GM12872 (cell line): ENCODE data around the gene BMX.
A peak's percentile ranks its signal among the peaks of the same experiment; 100 is the strongest.

Experiments used
- TF ChIP-seq, protein P1 (sequence below): IDR thresholded peaks from 3 replicates; pipeline ENCODE4 v1.5.1; 2011; ENCODE audit warnings: low read depth, mild to moderate bottlenecking, low read length, moderate library complexity; ENCODE audit not compliant: insufficient read depth

The BMX gene

DNA sequence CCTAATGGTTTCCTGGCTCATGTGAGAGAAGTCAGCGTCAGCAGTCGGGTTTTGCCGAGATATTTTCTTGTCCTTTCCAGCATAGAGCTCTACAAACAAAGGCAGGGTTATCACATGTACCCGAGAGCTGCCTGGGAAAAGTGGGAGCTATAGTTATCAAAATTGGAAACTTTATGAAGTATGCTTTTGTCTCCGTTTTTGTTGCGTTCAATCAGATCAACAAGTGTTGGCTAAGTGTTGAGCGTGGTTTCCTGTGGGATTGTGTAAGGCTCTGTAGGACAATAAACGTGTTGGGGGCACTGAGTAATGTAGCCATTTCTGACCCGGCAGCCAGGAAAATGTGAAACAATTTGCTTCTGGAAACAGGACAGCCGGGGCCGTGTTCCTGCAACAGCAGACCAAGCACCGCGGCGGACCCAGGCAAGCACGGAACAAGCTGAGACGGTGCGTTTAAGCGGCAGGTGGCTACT, at the start of gene BMX:
BMX (plus strand) TSS at position 311 of the 470 bp plus-strand sequence. CDS start 7,547 bp downstream, outside the sequence.
- TF ChIP-seq, protein P1, sequence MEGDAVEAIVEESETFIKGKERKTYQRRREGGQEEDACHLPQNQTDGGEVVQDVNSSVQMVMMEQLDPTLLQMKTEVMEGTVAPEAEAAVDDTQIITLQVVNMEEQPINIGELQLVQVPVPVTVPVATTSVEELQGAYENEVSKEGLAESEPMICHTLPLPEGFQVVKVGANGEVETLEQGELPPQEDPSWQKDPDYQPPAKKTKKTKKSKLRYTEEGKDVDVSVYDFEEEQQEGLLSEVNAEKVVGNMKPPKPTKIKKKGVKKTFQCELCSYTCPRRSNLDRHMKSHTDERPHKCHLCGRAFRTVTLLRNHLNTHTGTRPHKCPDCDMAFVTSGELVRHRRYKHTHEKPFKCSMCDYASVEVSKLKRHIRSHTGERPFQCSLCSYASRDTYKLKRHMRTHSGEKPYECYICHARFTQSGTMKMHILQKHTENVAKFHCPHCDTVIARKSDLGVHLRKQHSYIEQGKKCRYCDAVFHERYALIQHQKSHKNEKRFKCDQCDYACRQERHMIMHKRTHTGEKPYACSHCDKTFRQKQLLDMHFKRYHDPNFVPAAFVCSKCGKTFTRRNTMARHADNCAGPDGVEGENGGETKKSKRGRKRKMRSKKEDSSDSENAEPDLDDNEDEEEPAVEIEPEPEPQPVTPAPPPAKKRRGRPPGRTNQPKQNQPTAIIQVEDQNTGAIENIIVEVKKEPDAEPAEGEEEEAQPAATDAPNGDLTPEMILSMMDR, result no peak

DNA sequence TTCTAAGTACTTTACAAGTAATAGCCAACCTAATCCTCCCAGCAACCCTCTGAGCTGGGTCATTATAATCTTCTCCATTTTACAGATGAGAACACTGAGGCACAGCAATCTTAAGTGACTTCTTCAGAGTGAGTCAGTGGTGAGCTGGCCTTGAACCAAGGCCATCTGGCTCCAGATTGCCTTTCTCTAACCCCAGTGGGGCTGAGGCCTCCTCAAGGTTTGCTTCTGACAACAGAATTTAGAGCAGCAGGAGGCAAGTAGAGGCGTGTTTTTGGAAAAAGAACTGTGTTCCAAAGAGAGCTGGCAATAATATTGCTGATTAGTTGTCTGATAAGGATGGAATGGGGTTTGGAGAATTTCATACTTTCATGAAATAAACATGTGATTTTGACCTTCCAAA, 48.7 kb upstream of the BMX start:
- TF ChIP-seq, protein P1, result no peak

DNA sequence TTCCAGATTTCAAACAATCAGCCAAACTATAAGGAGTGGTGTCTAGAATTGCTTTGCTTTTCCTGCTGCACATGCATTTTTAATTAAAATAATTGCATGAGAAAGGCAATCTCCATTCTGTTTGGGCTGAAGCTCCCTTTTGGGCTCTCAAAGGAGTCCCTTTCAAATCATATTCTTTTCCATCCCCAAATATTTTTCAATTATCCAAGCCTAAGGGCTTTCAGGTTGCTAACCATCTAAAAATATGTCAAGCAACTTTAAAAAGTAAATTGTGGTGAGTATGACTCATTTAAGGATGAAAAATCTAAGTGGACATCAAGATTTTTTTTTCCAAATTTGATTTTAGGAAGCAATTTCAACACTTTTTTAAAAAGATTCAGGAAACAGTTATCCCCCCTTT, 35.9 kb upstream of the BMX start:
- TF ChIP-seq, protein P1, result no peak

DNA sequence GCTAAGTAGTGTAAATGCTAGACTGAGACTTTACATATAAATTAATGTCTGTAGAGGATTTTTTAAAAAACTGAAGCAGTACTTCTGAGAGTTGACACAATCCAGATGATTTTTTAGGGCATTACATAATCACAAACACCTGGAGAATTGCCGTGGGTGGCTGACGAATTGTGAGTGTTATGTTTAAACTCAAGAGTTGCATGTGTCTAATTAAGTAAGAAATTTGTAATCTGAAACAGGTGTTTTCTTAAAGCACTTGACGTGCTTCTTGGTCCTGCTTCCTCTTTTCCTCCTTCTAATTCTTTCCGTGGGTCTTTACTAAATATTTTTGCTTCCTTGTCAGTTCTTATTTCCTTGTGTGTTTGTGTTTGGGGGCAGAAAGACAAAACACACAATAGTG, 35.3 kb upstream of the BMX start:
- TF ChIP-seq, protein P1, result no peak

DNA sequence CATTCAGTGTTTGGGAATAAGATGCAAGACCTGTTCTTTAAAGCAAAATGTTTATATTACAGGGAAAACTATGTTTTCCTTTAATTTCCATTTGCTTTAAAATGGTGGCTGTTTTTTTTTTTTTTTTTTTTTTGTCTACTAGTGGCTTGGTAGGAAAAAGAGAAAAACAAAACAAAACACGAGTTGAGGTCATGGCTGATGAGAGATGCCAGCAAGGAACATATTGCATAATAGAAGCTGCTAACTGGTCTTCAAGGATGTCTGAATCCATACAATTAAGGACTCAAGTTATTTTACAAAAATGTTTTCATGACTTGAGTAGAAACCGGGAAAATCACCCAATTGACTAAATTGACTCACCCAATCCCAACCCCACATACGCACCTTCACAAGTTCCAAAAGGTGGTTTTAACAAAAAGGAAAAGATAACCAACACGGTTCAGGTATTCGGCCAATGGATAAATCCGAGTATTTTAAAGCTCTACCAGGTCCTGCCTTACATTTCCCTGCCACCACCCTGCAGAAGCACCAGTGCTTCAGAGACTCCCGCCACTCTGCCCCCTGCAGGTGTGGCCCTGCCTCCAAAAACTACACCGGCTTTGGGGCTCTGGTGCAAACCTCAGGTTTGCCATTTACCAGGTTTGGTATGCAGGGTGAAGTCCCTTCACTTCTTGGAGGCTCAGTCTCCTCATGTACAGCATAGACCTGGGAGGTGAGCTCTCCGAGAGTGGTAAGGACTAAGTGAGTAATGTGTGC, 34.5 kb upstream of the BMX start:
- TF ChIP-seq, protein P1, result peak; percentile 35; the same call in 1 of the 3 replicates

DNA sequence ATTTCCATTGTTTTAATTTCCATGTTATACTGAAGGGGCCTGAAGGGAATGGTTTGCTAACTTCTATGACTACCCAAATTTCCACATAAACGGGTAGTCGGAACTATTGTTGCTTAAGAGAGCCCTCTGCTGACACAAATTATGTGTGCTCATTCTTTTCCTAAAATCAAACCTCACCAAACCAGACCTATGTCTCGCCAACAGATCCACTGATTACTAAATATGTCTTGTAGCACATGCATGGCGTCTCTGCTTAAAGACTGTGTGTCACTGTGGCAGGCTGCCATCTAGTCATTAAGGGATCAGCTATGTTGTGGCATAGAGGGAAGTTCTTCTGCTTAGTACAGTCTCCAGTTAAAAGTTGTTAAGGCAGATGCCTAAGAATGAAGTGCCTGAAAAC, 32.6 kb upstream of the BMX start:
- TF ChIP-seq, protein P1, result peak; percentile 37; the same call in 1 of the 3 replicates

DNA sequence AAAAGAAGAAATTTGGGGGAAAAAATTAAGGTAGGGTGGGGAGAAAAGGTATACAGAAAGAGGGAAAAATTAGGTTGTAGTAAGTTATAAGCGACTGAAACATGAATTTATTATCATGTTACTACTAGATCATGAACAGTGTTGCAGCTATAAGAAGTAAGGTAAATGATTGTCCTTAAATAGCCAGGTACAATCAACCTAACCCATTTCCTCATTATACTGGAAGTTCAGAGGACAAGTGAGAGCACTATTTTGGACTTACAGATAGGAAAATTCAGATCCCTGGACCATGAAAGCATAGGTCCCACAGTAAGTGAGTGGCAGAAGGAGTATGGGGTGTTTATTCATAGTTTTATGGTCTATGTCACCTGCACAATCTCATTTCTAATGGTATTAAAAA, 31.0 kb upstream of the BMX start:
- TF ChIP-seq, protein P1, result no peak
